GM12878 (cell line): ENCODE data around the gene PARP1. TPM values are rescaled to one million over a fixed set of nuclear protein-coding genes. Genes with fewer than 3 reads are reported as not detected.

Experiments used
- ATAC-seq: fragments of 200-7000 bp; cut with Tn5 transposase; 3 replicates; pipeline ENCODE4 v1.9.1; 2020; ENCODE audit warnings: mild to moderate bottlenecking, moderate library complexity
- BruUV-seq: library from RNA; stranded (reverse); fragments of 400-500 nt; replicated peaks from 2 replicates; lab custom pipeline; 2021; lab: Mats Ljungman, UMichigan
- CTCF ChIA-PET: fragments of 300-600 bp; sonication (Branson Sonifier 250); formaldehyde crosslinking; extraction: SDS; loops from one replicate; lab custom pipeline; 2021; ENCODE audit warnings: inconsistent platforms; lab: Yijun Ruan, JAX
- POLR2A ChIA-PET: fragments of 350-600 bp; formaldehyde crosslinking; extraction: SDS; loops from one replicate; lab custom pipeline; 2021; ENCODE audit warnings: inconsistent platforms; lab: Charles Lee
- RAD21 ChIA-PET: fragments of 300-600 bp; sonication (Branson Sonifier 250); formaldehyde crosslinking; loops from one replicate; lab custom pipeline; 2023; ENCODE audit warnings: antibody characterized with exemption; ENCODE audit not compliant: unreplicated experiment; lab: Charles Lee
- SMC1A ChIA-PET: fragments of 300-600 bp; sonication (Branson Sonifier 250); formaldehyde crosslinking; loops from one replicate; lab custom pipeline; 2023; ENCODE audit not compliant: unreplicated experiment, uncharacterized antibody; lab: Charles Lee
- DNase-seq: peaks from one replicate; pipeline ENCODE4 v3.0.0-alpha.2; 2011; ENCODE audit warnings: low read depth, low spot score
- FAIRE-seq: peaks from 3 replicates; lab custom pipeline; 2011; peaks lifted over from hg19 to GRCh38; lab: Jason Lieb, UNC
- H2AFZ ChIP-seq: 2 replicates; pipeline ENCODE4 v1.6.0; 2011; ENCODE audit warnings: low read depth, low read length, control low read depth; ENCODE audit not compliant: control insufficient read depth
- H3K27ac ChIP-seq: 2 replicates; pipeline ENCODE4 v1.5.1; 2011; ENCODE audit warnings: control low read depth; ENCODE audit not compliant: control insufficient read depth, insufficient read depth
- H3K27me3 ChIP-seq, 2 experiments: replicated peaks in 1 of 2; 2 replicates each; pipeline versions ENCODE4 v1.6.0 to v1.6.1; 2011; ENCODE audit warnings: low read length in 1 of 2; ENCODE audit not compliant: control insufficient read depth in 2 of 2, insufficient read depth in 2 of 2
- H3K36me3 ChIP-seq, 2 experiments: 2 replicates each; pipeline ENCODE4 v1.5.1; 2011; ENCODE audit warnings: low read length in 1 of 2; ENCODE audit not compliant: control insufficient read depth in 2 of 2, insufficient read depth in 2 of 2
- H3K4me1 ChIP-seq: 2 replicates; pipeline ENCODE4 v1.6.1; 2011; ENCODE audit warnings: mild to moderate bottlenecking, low read length, moderate library complexity, mixed read lengths; ENCODE audit not compliant: control insufficient read depth, insufficient read depth
- H3K4me2 ChIP-seq: 2 replicates; pipeline ENCODE4 v1.6.0; 2011; ENCODE audit warnings: control low read depth; ENCODE audit not compliant: control insufficient read depth, insufficient read depth
- H3K4me3 ChIP-seq: fragments of 200-600 bp; sonication (generic); 2 replicates; pipeline ENCODE4 v1.5.1; 2016
- H3K79me2 ChIP-seq: 2 replicates; pipeline ENCODE4 v1.6.0; 2011; ENCODE audit warnings: low read length; ENCODE audit not compliant: control insufficient read depth, insufficient read depth
- H3K9ac ChIP-seq: 2 replicates; pipeline ENCODE4 v1.8.0; 2011; ENCODE audit warnings: low read length, control low read depth, mixed read lengths; ENCODE audit not compliant: control insufficient read depth, insufficient read depth
- H3K9me3 ChIP-seq: replicated peaks from 3 replicates; pipeline ENCODE4 v1.5.1; 2011; ENCODE audit warnings: mild to moderate bottlenecking, low read length; ENCODE audit not compliant: control insufficient read depth, insufficient read depth
- H4K20me1 ChIP-seq: 2 replicates; pipeline ENCODE4 v1.6.0; 2011; ENCODE audit not compliant: control insufficient read depth, insufficient read depth
- CBX3 ChIP-seq: fragments of 200-600 bp; sonication (generic); IDR thresholded peaks from 2 replicates; pipeline ENCODE4 v1.6.1; 2016; ENCODE audit warnings: low read depth, borderline replicate concordance
- CTCF ChIP-seq, 3 experiments: IDR thresholded peaks in 2 of 3; conservative IDR thresholded peaks in 1 of 3; 2 replicates each; pipeline ENCODE4 v1.5.1; 2011; ENCODE audit warnings: low read depth in 3 of 3, low read length in 3 of 3, mild to moderate bottlenecking in 3 of 3, control low read depth in 2 of 3, moderate library complexity in 2 of 3, inconsistent platforms in 1 of 3, mixed read lengths in 1 of 3; ENCODE audit not compliant: control insufficient read depth in 2 of 3, insufficient read depth in 1 of 3; ENCODE audit errors: extremely low read depth in 1 of 3
- FOS ChIP-seq: IDR thresholded peaks from 3 replicates; pipeline ENCODE4 v1.6.1; 2011; ENCODE audit warnings: borderline replicate concordance; ENCODE audit not compliant: insufficient read length; ENCODE audit errors: extremely low read depth
- GABPA ChIP-seq: IDR thresholded peaks from 2 replicates; pipeline ENCODE4 v1.6.1; 2014; ENCODE audit warnings: antibody characterized with exemption, low read depth, mild to moderate bottlenecking, inconsistent platforms
- LARP7 ChIP-seq: fragments of 450-650 bp; IDR thresholded peaks from 2 replicates; pipeline ENCODE4 v1.6.1; 2017; ENCODE audit warnings: mild to moderate bottlenecking
- NFIC ChIP-seq: IDR thresholded peaks from 2 replicates; pipeline ENCODE4 v1.6.1; 2012; ENCODE audit warnings: low read depth, mild to moderate bottlenecking, inconsistent platforms, low read length, moderate library complexity
- NFYB ChIP-seq: IDR thresholded peaks from 2 replicates; pipeline ENCODE4 v1.6.1; 2011; ENCODE audit warnings: low read depth, mild to moderate bottlenecking, low read length, improper control_type of control experiment, moderate library complexity; ENCODE audit not compliant: insufficient read depth
- SMC3 ChIP-seq: IDR thresholded peaks from 2 replicates; pipeline ENCODE4 v1.6.1; 2011; ENCODE audit warnings: low read length, improper control_type of control experiment, borderline replicate concordance
- TARDBP ChIP-seq: IDR thresholded peaks from 2 replicates; pipeline ENCODE4 v1.6.1; 2016; ENCODE audit warnings: borderline replicate concordance
- TCF12 ChIP-seq: IDR thresholded peaks from 2 replicates; pipeline ENCODE4 v1.6.1; 2011; ENCODE audit warnings: low read depth, mild to moderate bottlenecking, low read length
- TCF7 ChIP-seq: IDR thresholded peaks from 2 replicates; pipeline ENCODE4 v1.6.1; 2014; ENCODE audit warnings: antibody characterized with exemption, borderline replicate concordance
- ZSCAN29 ChIP-seq: fragments of 450-650 bp; IDR thresholded peaks from 2 replicates; pipeline ENCODE4 v1.6.1; 2017; ENCODE audit warnings: mild to moderate bottlenecking, moderate library complexity
- WGBS: methylation state at CpG from one replicate; pipeline ENCODE4 v1.1.6; 2016; ENCODE audit warnings: low lambda C conversion rate; ENCODE audit not compliant: insufficient replicate concordance, insufficient coverage; ENCODE audit errors: missing lambda C conversion rate; 5-methylcytosine and 5-hydroxymethylcytosine counted together
- in situ Hi-C: fragments of 300-500 bp; cut with MboI; formaldehyde crosslinking; loops from 9 replicates; pipeline ENCODE4 v1.14.3; 2018; ENCODE audit warnings: mixed read lengths
- intact Hi-C: fragments of 100-400 bp; cut with micrococcal nuclease; formaldehyde crosslinking; loops from one replicate; pipeline ENCODE4 v1.14.2; 2022; ENCODE audit not compliant: unreplicated experiment
- polyA plus RNA-seq, 11 experiments: library from polyadenylated mRNA; depleted of rRNA in 4 of 11; unstranded in 6 of 11; stranded (reverse) in 5 of 11; fragments of >200 nt; fragmentation: Nextera tagmentation in 4 of 11; fragmentation: Illumina TruSeq in 1 of 11; extraction: Ambion mirVana in 4 of 11; extraction: Trizol in 1 of 11; gene quantifications; 1 replicate in 1 of 11; 2 replicates in 10 of 11; pipeline versions ENCODE4 v1.2.1 to v1.2.3, GENCODE V29; 2011 to 2016; ENCODE audit warnings: inconsistent platforms in 2 of 11, missing spikeins in 2 of 11, low read depth in 1 of 11
- total RNA-seq, 4 experiments: library from RNA; depleted of rRNA in 3 of 4; stranded (reverse); fragments of >200 nt in 3 of 4; fragmentation: Illumina TruSeq in 1 of 4; extraction: Trizol in 1 of 4; gene quantifications; 2 replicates each; pipeline versions ENCODE4 v1.2.1 to v1.2.3, GENCODE V29; 2013 to 2021
- TF ChIP-seq, protein P1 (sequence below): fragments of 450-650 bp; IDR thresholded peaks from 2 replicates; pipeline ENCODE4 v1.6.1; 2017; ENCODE audit warnings: mild to moderate bottlenecking, moderate library complexity

The PARP1 gene
- total and polyA plus RNA-seq, 10 of the 15 experiments (the other 5 are each of a cell fraction or from before 2014, with no cell fraction given), result 113 to 287 (median 265) TPM

GRCh38 chr1:226433341-226433720 lies 25.4 kb upstream of the PARP1 start:
- POLR2A ChIA-PET, result no interaction called here

More at GRCh38 chr1:226433341-226433720, 25.4 kb upstream of the PARP1 start:
- no TSS peak for BruUV-seq
- in situ Hi-C loops, result no loop called here
- ATAC-seq, result no peak
- Histone ChIP-seq H3K27me3 (peaks cover 0 to 4% of the 10 kb centered on the region in 2 experiments; a peak in 2 of 4 replicates), H3K27ac (no peak overlapping the region), H3K9ac (no peak overlapping the region), H4K20me1 (no peaks in the 10 kb centered on the region), H3K79me2 (no peaks in the 10 kb centered on the region), H3K4me1 (peaks cover 3% of the 10 kb centered on the region; the same call in 1 of the 2 replicates), H2AFZ (no peak overlapping the region), H3K9me3 (no peaks in the 10 kb centered on the region), H3K4me3 (no peak overlapping the region), H3K36me3 (no peaks in the 10 kb centered on the region), H3K4me2 (no peak overlapping the region)
- ChIA-PET CTCF (no interaction called here), SMC1A (no interaction called here), RAD21 (interaction anchor here (0.6 to 0.7 kb wide), 2 partner anchors 8 to 206 kb away, joined by 3 read pairs; no protein-coding TSS in a partner anchor)
- 42% methylated on average over 6 of the region's 6 CpGs for WGBS
- TF ChIP-seq TARDBP (no peak), GABPA (no peak), CBX3 (no peak), NFIC (no peak), CTCF (IDR thresholded peaks at IDR 0.05 in 2 of 3, conservative IDR thresholded peaks at IDR 0.05 in 1 of 3; ENCODE audit: control insufficient read depth in 2 of 3, extremely low read depth in 1 of 3, insufficient read depth in 1 of 3, low read depth in 3 of 3, low read length in 3 of 3) (no peak), TCF7 (no peak), FOS (no peak), NFYB (no peak), TCF12 (no peak), SMC3 (no peak), ZSCAN29 (no peak), LARP7 (no peak)
- TF ChIP-seq, protein P1, sequence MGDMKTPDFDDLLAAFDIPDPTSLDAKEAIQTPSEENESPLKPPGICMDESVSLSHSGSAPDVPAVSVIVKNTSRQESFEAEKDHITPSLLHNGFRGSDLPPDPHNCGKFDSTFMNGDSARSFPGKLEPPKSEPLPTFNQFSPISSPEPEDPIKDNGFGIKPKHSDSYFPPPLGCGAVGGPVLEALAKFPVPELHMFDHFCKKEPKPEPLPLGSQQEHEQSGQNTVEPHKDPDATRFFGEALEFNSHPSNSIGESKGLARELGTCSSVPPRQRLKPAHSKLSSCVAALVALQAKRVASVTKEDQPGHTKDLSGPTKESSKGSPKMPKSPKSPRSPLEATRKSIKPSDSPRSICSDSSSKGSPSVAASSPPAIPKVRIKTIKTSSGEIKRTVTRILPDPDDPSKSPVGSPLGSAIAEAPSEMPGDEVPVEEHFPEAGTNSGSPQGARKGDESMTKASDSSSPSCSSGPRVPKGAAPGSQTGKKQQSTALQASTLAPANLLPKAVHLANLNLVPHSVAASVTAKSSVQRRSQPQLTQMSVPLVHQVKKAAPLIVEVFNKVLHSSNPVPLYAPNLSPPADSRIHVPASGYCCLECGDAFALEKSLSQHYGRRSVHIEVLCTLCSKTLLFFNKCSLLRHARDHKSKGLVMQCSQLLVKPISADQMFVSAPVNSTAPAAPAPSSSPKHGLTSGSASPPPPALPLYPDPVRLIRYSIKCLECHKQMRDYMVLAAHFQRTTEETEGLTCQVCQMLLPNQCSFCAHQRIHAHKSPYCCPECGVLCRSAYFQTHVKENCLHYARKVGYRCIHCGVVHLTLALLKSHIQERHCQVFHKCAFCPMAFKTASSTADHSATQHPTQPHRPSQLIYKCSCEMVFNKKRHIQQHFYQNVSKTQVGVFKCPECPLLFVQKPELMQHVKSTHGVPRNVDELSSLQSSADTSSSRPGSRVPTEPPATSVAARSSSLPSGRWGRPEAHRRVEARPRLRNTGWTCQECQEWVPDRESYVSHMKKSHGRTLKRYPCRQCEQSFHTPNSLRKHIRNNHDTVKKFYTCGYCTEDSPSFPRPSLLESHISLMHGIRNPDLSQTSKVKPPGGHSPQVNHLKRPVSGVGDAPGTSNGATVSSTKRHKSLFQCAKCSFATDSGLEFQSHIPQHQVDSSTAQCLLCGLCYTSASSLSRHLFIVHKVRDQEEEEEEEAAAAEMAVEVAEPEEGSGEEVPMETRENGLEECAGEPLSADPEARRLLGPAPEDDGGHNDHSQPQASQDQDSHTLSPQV, result no peak
- DNase-seq, result no peak
- intact Hi-C loops, result no loop called here
- FAIRE-seq, result no peak
